ENCODE data around the gene CFAP299.
"Not testable (repeated sequence)": the region's sequence is repeated elsewhere in the genome, so short reads cannot be mapped to it uniquely, and the experiment has no call there.

CFAP299 gene

DNA sequence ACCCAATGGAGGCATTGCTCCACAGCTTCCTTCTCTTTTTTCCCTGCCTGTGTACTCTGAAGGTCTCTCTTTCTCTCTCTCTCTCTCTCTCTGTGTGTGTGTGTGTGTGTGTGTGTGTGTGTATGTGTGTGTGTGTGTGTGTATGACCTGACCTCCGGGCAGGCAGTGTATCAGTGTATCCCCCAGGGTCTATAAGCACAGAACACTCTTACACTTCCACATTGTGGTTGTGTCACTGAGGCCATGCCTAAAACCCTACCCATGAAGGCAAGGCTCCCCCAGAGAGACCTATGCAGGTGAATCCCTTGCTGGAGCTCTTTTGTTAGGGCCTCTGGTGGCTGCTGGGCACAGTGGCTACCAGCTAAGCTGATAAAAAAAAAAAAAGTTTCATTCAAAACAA is 394.6 kb downstream of the CFAP299 start:
- no peak for DNase-seq

DNA sequence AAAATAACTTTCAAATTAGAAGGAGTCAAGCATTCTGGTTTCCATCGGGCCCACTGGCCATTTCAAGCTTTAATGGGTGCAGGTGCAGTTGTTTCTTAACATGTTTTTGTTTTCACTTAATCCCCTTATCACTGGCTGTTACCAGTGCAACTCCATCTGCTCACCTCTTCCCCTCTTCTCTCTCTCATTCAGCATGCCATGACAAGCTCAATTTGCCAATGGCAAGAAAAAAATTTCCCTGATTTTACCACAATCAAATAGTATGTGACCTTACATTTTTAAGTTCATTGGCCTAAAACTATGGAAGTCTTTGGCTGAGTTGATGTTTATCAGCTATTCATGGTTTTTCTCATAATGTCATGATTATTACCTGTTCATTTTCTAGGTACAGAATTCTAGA is 395.9 kb downstream of the CFAP299 start:
- no peak for DNase-seq

DNA sequence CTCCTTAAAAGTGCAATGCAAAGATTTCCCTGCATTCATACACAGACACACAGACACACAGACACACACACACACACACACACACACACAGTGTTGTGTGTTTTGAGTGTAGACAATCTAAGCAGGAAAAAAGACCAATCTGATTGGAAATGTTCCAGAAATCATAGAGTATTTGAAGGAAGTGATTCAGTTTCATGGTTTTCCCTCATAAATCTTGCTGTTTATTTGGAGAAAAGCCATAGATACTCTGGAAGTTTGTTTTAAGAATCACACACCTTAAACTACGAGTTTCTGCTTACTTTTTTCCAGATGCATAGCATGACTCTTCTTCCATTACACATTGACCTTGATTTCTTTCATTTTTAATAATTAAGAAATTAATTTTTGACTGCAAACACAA is 396.5 kb downstream of the CFAP299 start:
- no peak for DNase-seq

DNA sequence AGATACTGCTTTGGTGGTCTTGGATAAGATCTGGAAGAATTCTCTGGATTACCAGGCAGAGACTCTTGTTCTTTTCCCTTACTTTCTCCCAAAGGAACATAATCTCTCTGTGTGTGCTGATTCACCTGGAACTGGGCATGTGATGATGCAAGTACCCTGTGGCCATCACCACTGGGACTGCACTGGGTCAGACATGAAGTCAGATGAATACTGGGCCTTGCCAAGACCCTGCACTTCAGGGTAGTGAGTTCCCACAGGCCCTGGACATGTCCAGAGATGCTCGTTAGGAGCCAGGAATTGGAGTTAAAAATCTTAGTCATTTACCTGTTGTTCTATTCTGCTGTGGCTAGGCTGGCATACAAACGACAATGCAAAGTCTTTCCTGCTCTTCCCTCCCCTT is 404.8 kb downstream of the CFAP299 start:
- DNase-seq = no peak

DNA sequence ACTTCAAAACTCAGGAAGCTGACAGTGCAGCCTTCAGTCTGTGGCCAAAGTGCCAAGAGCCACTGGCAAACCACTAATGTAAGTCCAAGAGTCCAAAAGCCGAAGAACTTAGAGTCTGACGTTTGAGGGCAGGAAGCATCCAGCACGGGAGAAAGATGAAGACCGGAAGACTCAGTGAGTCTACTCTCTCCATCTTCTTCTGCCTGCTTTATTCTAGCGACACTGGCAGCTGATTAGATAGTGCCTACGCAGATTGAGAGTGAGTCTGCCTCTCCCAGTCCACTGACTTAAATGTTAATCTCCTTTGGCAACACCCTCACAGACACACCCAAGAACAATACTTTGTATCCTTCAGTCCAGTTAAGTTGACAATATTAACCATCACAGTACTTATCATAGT is 414.0 kb downstream of the CFAP299 start:
- not testable (repeated sequence) for DNase-seq

DNA sequence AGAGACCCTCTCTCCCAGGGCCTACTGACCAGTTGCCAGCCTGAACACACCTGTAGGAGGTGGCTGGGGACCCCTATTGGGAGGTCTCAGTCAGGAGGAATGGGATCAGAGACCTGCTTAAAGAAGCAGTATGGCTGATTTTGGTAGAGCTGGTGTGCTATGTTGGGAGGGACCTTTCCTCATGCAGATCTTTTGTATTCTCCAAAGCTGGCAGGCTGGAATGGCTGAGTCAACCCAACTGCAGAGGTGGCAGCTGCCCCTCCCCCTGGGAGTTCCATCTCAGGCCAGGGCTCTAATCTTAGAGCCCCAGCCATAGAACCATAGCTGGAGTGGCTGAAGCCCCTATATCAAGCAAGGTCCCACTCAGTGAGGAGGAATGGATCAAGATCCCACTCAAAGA is 415.7 kb downstream of the CFAP299 start:
- DNase-seq = no peak

DNA sequence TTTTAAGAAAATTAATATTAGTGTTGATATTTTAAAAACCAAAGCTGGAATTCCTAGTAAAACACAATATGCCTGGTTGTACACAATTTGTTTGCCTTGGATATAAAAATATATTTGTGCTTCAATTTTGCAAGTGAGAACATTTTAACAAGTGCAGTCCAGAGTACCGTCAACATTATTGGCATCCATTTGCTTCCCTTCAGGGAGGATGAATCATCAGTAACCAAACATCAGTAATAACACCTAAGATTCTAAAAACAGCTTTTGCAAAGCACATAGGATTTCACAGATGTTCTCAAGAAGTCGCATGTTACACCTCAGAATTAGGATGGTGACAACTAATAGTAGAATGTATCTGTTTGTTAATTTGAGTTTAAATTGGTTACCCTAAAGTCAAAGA is 432.4 kb downstream of the CFAP299 start:
- DNase-seq = no peak

DNA sequence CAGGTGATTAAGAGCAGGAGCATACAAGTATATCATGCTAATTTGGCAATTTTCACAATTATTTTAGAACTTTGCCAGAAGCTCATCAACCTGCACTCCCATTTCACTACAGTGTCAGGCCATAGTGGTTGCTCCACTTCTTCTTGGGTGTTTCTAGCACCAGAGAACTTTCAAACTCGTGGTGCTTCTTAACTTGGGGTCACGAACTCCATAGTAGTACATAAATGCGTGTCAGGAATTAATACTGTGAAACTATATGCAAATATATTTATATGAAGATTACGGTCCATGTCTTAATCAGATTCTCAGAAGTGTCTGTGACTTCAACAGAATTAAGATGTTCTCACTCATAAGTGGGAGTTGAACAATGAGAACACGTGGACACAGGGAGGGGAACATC is 440.6 kb downstream of the CFAP299 start:
- no peak for DNase-seq

DNA sequence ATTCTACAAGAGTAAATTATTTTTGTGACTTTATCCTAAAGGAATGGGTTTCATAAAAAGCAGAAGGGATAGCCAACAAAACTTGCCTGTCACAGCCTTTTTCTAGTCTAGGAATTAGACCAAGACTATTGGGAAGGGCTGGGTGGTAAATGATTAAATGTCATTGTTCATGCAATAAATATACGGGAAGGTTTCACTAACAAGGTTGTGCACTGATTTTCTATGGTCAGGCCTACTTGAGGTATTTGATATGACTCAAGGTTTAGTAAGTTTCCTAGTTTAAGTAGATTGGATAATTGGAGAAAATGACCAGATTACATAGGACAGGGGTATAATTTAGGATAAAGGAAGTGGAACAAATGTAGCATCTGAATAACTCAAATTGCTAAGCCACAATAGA is 445.9 kb downstream of the CFAP299 start:
- DNase-seq = no peak

DNA sequence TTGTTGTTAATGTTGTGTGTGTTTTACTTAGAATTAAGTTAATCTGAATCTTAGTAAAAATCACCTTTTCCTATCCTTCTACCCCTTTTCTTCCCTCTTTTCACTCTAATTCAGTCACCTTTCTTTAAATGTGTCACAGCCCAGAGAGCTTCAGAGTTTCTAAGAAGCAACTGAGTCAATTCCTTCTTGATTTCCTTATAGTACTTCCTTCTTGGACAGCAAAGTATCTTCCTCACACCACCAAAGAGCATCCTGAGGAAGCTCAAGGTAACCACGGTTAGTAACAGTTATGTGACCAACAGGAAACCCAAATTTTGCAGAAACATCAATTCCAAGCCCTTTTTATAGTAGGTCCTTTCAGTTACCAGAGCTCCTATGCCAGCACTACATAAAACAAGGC is 451.8 kb downstream of the CFAP299 start:
- no peak for DNase-seq

DNA sequence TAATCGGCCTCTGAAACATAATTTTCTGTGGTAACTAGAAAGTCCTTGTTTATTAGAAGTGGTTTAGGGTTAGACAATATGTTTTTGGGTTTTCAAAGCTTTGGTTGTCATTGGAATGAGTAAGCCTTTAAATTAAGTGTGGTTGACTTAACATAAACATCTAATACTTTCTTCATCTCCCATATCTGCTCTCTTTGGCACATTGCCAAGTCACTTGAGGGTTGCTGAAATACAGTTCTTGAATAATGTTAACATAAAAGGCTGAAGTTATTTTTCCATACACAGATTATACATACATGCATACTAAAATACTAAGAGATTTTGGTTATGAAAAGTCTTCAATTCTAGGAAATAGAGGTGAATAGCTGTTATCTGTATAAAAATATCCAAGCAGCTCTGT is 453.3 kb downstream of the CFAP299 start:
- DNase-seq = no peak

DNA sequence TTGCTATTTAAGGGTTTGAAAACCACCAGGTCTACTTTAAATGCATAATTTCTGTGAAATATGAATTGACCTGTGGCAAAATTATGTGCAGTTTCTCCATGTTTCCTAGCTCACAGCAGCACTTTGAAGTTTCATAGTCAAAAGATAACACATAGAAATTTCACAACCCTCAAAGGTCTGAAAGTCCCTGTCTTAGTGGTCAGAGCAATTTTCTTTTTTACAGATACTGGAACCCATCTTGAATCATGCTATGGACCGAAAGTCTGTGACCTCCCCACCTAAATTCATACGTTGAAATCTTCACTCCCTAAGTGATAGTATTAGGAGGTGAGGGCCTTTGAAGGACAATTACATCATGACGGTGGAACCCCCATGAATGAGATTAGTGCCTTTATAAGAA is 454.6 kb downstream of the CFAP299 start:
- DNase-seq = no peak

DNA sequence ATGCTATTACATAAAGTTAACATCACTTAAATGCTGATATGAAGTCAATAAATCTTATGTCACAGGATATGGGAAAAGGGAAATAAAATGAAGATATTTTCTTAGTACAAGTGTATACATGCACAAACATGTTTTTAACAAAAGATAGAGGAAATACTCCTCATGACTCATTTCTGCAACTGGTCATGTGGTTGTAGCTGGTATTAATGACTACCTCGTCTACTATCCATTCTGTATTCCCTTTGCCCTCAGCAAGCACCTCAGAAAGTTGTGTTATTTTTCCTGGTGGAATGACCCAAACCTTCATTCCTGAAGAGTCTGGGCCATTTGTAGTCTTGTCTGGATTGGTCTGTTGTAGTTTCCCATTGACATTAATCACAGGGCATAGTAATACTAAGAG is 458.1 kb downstream of the CFAP299 start:
- DNase-seq = not testable (repeated sequence)

DNA sequence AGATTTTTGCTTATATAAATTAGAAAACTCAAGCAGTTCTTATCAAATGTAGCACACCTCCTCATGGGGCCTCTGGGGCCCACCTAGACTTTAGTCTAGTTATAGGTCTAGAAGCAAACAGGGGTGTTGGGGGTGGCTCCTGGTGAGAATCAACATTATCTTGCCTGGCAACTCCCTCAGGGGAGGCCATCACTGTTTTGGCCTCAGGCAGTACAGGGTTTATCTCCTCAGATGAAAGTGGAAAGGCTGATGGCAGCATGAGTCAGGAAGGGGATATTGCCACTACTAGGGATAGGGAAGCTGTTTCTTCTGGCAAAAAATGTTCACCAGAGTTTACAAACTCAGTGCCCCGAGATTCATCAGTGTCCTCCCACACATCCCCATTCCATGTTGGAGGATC is 462.6 kb downstream of the CFAP299 start:
- DNase-seq = no peak

DNA sequence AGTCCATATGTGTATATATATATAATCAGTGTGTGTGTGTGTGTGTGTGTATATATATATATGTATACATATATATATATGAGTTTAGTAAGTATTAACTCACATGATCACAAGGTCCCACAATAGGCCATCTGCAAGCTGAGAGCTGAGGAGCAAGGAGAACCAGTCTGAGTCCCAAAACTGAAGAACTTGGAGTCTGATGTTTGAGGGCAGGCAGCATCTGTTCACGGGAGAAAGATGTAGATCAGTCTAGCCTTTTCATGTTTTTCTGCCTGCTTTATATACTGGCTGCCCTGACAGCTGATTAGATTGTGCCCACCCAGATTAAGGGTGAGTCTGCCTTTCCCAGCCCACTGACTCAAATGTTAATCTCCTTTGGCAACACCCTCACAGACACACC is 465.2 kb downstream of the CFAP299 start:
- DNase-seq = not testable (repeated sequence)

DNA sequence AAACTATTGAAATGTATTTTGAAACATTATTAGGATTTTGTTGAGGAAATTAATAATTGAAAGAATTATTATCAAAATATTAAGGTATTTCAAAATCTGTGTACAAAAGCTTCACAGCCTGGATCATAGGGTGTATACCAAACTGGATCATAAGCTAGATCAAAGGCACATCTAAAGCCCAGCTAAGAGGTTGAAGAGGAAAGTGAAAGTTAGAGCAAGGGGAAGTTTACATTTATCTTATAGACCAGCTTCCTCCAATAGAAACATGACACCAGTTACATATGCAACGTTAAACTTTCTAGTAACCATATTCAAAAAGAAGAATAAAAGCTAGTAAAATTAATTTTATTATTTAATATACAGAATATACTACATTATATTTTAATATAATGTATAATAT is 467.8 kb downstream of the CFAP299 start:
- no peak for DNase-seq

DNA sequence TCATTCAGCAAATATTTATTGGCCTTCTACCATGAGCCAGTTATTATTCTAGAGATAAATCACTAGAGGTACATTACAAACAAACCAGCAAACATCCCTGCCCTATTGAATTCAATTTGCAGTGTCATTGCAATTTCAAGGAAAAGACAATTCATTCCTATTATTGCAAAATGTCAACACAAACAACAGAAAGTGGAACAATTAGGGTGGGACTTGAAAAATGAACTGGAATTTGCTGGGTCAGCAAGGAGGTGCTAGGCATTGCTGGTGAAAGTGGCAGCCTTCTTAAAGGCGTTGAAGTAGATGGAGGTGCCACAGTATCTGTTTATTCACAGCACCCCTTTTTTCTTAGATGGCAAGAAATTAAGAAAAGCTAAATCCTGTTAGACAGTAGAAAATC is 470.9 kb downstream of the CFAP299 start:
- no peak for DNase-seq

DNA sequence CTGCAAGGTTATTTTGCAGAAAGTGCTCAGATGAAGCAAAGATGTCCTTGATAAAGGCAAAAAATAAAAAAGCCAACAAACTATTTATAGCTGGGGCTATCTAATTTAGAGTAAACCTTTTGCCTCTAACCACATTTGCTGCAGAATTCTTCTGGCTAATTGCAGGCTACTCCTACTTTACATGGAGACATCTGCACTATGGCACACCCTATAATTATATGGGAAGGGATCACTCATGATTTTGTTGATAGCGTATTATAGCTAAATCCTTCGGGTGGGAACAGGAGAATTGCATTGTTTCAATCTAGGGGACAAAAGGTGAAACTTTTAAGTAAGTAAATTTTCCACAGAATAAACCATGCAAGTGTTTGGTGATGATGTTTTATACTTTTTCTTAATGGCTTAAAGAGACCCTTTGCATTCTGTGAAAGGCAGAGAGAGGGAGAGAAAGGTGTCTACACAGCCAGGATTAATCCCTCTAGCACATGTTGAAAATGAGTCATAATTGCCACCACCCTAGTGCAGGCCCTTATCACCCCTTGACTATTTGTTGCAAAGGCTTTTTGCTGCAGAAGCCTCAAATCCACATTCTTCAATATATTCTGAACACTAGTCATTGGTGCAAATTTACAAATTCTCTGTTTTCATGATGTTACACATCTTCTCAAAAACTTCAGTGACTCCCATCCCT is 473.7 kb downstream of the CFAP299 start:
- DNase-seq = no peak

DNA sequence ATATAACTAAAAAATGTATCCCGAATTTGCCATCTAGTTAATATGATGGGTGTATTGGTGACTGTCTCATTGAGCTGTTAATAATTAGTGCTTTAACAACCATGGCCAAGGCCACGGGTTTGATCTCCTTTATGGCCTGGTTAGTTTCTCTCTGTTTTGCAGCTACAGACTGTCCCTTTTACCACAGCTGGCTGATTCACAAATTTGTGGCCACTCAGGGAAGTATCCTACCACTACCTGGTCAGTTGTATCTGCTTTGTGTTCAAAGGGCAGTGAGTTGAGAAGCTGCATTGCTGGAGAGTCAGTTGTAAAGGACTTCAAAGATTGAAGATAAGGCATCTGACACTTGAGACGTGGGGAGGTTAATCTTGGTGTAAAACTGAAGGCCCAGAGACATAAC is 475.9 kb downstream of the CFAP299 start:
- DNase-seq = no peak

DNA sequence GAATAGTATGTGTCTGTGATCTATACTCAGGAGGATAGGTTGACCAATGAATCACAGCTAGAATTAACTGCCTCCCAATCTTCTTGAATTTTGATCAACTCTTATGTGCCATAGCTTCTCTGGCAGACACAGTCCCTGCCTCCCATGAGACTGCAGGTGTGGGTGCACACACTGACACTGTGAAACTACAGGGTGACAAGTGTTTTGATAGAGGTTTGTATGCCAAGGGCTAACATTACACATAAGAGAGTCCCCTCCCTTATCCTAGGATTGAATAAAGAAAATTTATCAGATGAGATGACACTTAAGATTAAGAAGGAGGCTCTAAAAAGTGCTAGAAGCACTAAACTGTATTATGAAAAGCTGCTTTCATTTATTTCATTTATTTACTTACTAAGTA is 476.6 kb downstream of the CFAP299 start:
- DNase-seq = no peak

DNA sequence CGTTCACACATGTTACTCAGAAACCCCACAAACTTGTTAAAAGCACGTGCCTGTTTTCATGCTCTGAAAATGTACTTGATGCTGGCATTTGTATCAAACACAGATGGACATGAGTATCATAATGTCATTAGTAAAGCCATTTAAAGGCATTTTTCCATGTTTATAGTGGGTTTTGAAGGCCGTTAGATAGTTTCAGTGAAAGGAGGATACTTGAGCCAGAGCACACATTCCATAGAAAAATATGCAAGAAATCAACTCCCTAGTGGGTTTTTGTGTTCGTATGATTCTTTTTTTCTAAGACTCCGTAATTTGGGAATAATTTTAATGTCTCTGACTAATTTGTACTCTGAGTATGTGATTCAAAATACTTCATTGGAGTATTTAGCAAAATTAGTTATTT is 478.7 kb downstream of the CFAP299 start:
- no peak for DNase-seq

DNA sequence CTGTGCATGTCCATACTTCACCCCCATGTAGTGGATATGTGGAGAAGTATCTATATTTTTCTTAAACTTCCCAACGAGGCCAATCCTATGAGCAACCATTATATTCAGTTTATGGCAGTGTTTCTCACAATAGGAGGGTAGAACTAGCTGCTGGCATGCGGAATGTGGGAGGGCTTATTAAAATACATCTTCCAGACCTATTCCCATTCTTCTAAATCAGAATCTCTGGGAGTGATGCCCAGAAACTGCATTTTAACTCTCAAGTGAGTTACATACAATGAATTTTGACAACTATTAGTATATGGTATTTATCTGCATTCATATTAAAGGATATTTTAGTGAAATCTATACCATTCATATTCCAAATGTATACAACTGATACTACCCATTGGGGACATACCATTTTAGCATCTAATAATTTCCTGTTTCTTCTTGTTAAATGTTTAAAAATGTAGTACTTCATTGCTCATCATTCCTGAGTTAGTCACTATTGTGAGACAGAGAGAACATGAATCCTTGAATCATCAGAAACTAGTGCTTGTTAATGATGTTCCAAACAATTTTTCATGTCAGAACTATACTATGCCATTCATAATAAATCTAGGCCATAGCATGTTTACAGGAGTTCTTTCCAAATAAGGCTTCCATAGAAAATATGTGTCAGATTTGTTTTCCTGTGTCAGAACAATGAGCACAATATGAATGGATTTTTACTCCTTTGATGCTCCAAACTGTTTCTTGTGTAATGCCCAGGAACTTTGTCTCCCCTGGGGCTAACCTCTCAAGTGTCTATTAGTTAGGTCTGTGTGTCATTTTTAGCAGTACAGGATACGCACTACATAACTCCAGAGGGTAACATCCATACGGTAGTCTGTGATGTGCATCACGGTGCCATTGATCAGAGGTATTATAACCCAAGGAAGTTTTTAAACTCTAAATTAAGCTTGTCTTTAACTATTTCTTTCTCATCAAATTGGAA is 496.1 kb downstream of the CFAP299 start:
- no peak for DNase-seq

DNA sequence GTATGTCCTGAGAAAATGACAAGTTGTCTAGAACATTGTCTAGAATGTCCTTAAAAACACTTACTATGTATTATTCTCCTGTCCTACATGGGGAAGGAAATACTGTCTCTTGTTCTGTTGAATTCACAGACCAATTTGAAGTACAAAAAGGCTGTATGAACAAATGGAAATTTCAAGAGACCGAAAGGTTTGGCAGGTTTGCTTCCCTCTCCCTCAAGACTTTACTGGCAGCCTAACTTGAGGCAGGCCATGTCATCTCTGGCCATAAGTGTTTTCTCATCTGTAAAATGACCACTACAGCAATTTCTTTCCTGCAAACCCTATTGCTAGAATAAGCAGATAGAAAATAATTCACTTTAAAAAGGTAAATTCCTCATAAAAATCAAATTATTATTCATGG is 503.8 kb downstream of the CFAP299 start:
- DNase-seq = no peak

DNA sequence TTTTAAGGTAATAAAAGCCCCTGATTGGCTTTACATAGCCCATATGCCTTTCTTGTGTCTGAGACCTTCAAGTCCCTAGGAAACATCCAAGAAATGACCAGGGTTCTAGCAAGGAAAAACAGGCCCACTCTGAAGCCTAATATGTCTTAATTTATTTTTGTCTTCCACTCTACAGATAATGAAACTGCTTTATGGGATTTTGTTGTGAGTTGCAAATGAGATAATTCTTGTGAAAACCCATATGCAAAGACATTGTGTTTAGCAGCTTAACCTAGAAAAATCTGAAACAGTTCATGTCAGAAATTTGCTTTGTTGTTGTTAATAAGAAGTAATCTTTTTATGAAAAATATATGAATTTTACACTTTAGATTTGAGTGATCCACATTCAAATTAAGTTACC is 504.3 kb downstream of the CFAP299 start:
- DNase-seq = no peak

Data from inflammatory macrophage (primary cell).